Tibial nerve (tissue), 3 donors: ENCODE results near the gene CD37.

ENCODE experiments used
- POLR2A ChIP-seq, 2 donors: fragments of 450-650 bp; IDR thresholded peaks; one replicate each; pipeline ENCODE4 v1.6.1; 2017; ENCODE audit warnings: antibody characterized with exemption in 2 of 2, mild to moderate bottlenecking in 2 of 2, moderate library complexity in 2 of 2
- TF ChIP-seq, protein P1 (sequence below), 5 experiments: fragments of 200-600 bp in 3 of 5; fragments of 450-650 bp in 2 of 5; sonication (generic) in 3 of 5; IDR thresholded peaks; one replicate each; pipeline ENCODE4 v1.5.1; 2016 to 2019; ENCODE audit warnings: antibody characterized with exemption in 5 of 5, mild to moderate bottlenecking in 3 of 5, moderate library complexity in 2 of 5

DNA sequence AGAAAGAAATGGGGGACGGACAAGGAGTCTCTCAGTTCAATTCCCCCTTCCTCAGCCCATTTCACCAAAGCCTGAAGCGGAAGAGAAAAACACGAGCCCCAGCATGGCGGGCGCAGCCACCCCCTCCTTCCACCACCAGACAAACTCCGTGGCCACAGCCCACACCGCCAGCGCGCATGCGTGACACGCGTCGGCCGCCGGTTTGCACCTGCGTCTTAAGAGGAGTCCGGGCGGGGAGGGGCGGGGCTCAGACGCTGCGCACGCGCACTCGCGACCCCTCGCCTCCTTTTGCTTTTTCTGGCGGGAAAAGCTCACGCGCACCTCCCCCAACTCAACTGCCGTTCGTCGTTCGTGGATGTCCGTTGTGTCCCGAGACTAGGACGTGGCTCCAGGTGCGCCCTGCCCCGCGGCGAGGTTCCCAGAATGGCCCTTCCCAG, 52.7 kb downstream of the CD37 start, which contains the start of gene KASH5:
- TF ChIP-seq, protein P1, sequence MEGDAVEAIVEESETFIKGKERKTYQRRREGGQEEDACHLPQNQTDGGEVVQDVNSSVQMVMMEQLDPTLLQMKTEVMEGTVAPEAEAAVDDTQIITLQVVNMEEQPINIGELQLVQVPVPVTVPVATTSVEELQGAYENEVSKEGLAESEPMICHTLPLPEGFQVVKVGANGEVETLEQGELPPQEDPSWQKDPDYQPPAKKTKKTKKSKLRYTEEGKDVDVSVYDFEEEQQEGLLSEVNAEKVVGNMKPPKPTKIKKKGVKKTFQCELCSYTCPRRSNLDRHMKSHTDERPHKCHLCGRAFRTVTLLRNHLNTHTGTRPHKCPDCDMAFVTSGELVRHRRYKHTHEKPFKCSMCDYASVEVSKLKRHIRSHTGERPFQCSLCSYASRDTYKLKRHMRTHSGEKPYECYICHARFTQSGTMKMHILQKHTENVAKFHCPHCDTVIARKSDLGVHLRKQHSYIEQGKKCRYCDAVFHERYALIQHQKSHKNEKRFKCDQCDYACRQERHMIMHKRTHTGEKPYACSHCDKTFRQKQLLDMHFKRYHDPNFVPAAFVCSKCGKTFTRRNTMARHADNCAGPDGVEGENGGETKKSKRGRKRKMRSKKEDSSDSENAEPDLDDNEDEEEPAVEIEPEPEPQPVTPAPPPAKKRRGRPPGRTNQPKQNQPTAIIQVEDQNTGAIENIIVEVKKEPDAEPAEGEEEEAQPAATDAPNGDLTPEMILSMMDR (IDR thresholded peaks at IDR 0.05), result no peak
- no peak for TF ChIP-seq POLR2A (IDR thresholded peaks at IDR 0.05)
